GM19099 (cell line): ENCODE data around the gene GADD45A.

ENCODE experiments used
- POLR2A ChIP-seq: IDR thresholded peaks from 3 replicates; pipeline ENCODE4 v1.6.1; 2011; ENCODE audit warnings: low read depth; ENCODE audit not compliant: insufficient read length; ENCODE audit errors: extremely low read depth

GADD45A gene

GRCh38 chr1:67684526-67685066 lies 405 bp upstream of the GADD45A start:
- no peak for TF ChIP-seq POLR2A

- TF ChIP-seq POLR2A, result no peak
These were observed 711 bp downstream of the GADD45A start for GRCh38 chr1:67685558-67686266.

- peak; percentile 25 for TF ChIP-seq POLR2A
These were observed 1.5 kb downstream of the GADD45A start for GRCh38 chr1:67686267-67687197.

- TF ChIP-seq POLR2A, result peak; percentile 50
These were observed 2.2 kb downstream of the GADD45A start for GRCh38 chr1:67687198-67687545.

GRCh38 chr1:67687649-67688048 lies 2.6 kb downstream of the GADD45A start:
- no peak for TF ChIP-seq POLR2A

- TF ChIP-seq POLR2A, result no peak
These were observed 3.7 kb downstream of the GADD45A start for GRCh38 chr1:67688526-67689219.

- TF ChIP-seq POLR2A, result no peak
These were observed 4.4 kb downstream of the GADD45A start for GRCh38 chr1:67689267-67690017.

- no peak for TF ChIP-seq POLR2A
These were observed 5.0 kb downstream of the GADD45A start for GRCh38 chr1:67690018-67690363.

- no peak for TF ChIP-seq POLR2A
These were observed 5.4 kb downstream of the GADD45A start for GRCh38 chr1:67690411-67690810.

GRCh38 chr1:67691712-67692111 lies 6.7 kb downstream of the GADD45A start:
- no peak for TF ChIP-seq POLR2A

GRCh38 chr1:67695963-67696362 lies 11.0 kb downstream of the GADD45A start:
- no peak for TF ChIP-seq POLR2A

- TF ChIP-seq POLR2A, result no peak
These were observed 11.7 kb downstream of the GADD45A start for GRCh38 chr1:67696708-67697107.

GRCh38 chr1:67700220-67700619 lies 15.2 kb downstream of the GADD45A start:
- no peak for TF ChIP-seq POLR2A

- TF ChIP-seq POLR2A, result no peak
These were observed 15.8 kb downstream of the GADD45A start for GRCh38 chr1:67700692-67701410.
